Memory B cell (primary cell): ENCODE results near the gene SLC7A10.

Experiments used
- ATAC-seq: fragments of 150-1000 bp; cut with Tn5 transposase; 2 replicates; pipeline ENCODE4 v1.10.0; 2021; ENCODE audit warnings: low read depth, mild to moderate bottlenecking, moderate library complexity
- DNase-seq, 2 donors: peaks; one replicate each; pipeline ENCODE4 v3.0.0; 2022; ENCODE audit warnings: low spot score in 2 of 2
- H3K27ac Mint-ChIP-seq: one replicate; pipeline ENCODE4 v1.8.0; 2022; ENCODE audit warnings: mild to moderate bottlenecking, moderate library complexity, mixed read lengths
- H3K27me3 Mint-ChIP-seq: one replicate; pipeline ENCODE4 v1.8.0; 2022; ENCODE audit warnings: mixed read lengths
- H3K36me3 Mint-ChIP-seq: one replicate; pipeline ENCODE4 v1.8.0; 2022; ENCODE audit warnings: mild to moderate bottlenecking, mixed read lengths
- H3K4me1 Mint-ChIP-seq: one replicate; pipeline ENCODE4 v1.8.0; 2022; ENCODE audit warnings: mixed read lengths
- H3K4me3 Mint-ChIP-seq: one replicate; pipeline ENCODE4 v1.8.0; 2022; ENCODE audit warnings: mild to moderate bottlenecking, moderate library complexity, mixed read lengths
- H3K9me3 Mint-ChIP-seq: one replicate; pipeline ENCODE4 v1.8.0; 2022; ENCODE audit warnings: mixed read lengths

SLC7A10 gene

GRCh38 chr19:33236696-33237390 is 11.2 kb upstream of the SLC7A10 start:
- Mint-ChIP-seq H3K27me3 (peaks cover 7% of the 10 kb centered on the region), H3K27ac (no peak overlapping the region), H3K9me3 (no peaks in the 10 kb centered on the region), H3K4me1 (peaks cover 3% of the 10 kb centered on the region), H3K4me3 (no peak overlapping the region), H3K36me3 (no peaks in the 10 kb centered on the region)
- DNase-seq, result no peak
- ATAC-seq, result no peak

- Mint-ChIP-seq H3K4me1 (peaks cover 3% of the 10 kb centered on the region), H3K27ac (no peak overlapping the region), H3K27me3 (peaks cover 7% of the 10 kb centered on the region), H3K4me3 (no peak overlapping the region), H3K9me3 (no peaks in the 10 kb centered on the region), H3K36me3 (no peaks in the 10 kb centered on the region)
- ATAC-seq (peak; percentile 44), DNase-seq (no peak)
Measured at GRCh38 chr19:33235996-33236350, 10.3 kb upstream of the SLC7A10 start.

- Mint-ChIP-seq H3K4me3 (peak overlapping the region; percentile 71), H3K4me1 (peaks cover 3% of the 10 kb centered on the region), H3K27me3 (peaks cover 12% of the 10 kb centered on the region), H3K9me3 (no peaks in the 10 kb centered on the region), H3K36me3 (peaks cover 2% of the 10 kb centered on the region), H3K27ac (no peak overlapping the region)
- peak; percentile 76 to 88 for DNase-seq
- peak; percentile 71 for ATAC-seq
Measured at GRCh38 chr19:33235269-33235995, 9.8 kb upstream of the SLC7A10 start.

GRCh38 chr19:33234736-33235135 is 9.1 kb upstream of the SLC7A10 start:
- H3K4me3 Mint-ChIP-seq, result no peak overlapping the region
- H3K27ac Mint-ChIP-seq, result no peak overlapping the region
- H3K36me3 Mint-ChIP-seq, result peaks cover 2% of the 10 kb centered on the region
- peaks cover 12% of the 10 kb centered on the region for H3K27me3 Mint-ChIP-seq
- ATAC-seq (no peak), DNase-seq (no peak)
- no peaks in the 10 kb centered on the region for H3K9me3 Mint-ChIP-seq
- H3K4me1 Mint-ChIP-seq, result peaks cover 3% of the 10 kb centered on the region

GRCh38 chr19:33234092-33234491 is 8.4 kb upstream of the SLC7A10 start:
- H3K4me3 Mint-ChIP-seq, result no peak overlapping the region
- H3K27ac Mint-ChIP-seq, result no peak overlapping the region
- H3K9me3 Mint-ChIP-seq, result no peaks in the 10 kb centered on the region
- no peak for DNase-seq
- peaks cover 10% of the 10 kb centered on the region for H3K27me3 Mint-ChIP-seq
- no peak for ATAC-seq
- H3K36me3 Mint-ChIP-seq, result peaks cover 2% of the 10 kb centered on the region
- peaks cover 3% of the 10 kb centered on the region for H3K4me1 Mint-ChIP-seq

- peaks cover 16% of the 10 kb centered on the region for H3K27me3 Mint-ChIP-seq
- H3K4me3 Mint-ChIP-seq, result no peak overlapping the region
- ATAC-seq, result no peak
- DNase-seq, result no peak
- H3K4me1 Mint-ChIP-seq, result peaks cover 3% of the 10 kb centered on the region
- no peak overlapping the region for H3K27ac Mint-ChIP-seq
- peaks cover 5% of the 10 kb centered on the region for H3K9me3 Mint-ChIP-seq
- peaks cover 4% of the 10 kb centered on the region for H3K36me3 Mint-ChIP-seq
Measured at GRCh38 chr19:33233056-33233873, 7.6 kb upstream of the SLC7A10 start.

GRCh38 chr19:33232656-33233055 is 7.0 kb upstream of the SLC7A10 start:
- DNase-seq, result no peak
- H3K27me3 Mint-ChIP-seq, result peaks cover 17% of the 10 kb centered on the region
- H3K27ac Mint-ChIP-seq, result no peak overlapping the region
- H3K4me1 Mint-ChIP-seq, result peaks cover 3% of the 10 kb centered on the region
- ATAC-seq, result no peak
- H3K9me3 Mint-ChIP-seq, result peaks cover 9% of the 10 kb centered on the region
- H3K4me3 Mint-ChIP-seq, result no peak overlapping the region
- peaks cover 6% of the 10 kb centered on the region for H3K36me3 Mint-ChIP-seq

- no peak overlapping the region for H3K27ac Mint-ChIP-seq
Measured at GRCh38 chr19:33231511-33231910, 5.9 kb upstream of the SLC7A10 start.

GRCh38 chr19:33229962-33230361 is 4.3 kb upstream of the SLC7A10 start:
- H3K4me1 Mint-ChIP-seq, result peaks cover 3% of the 10 kb centered on the region
- peaks cover 9% of the 10 kb centered on the region for H3K36me3 Mint-ChIP-seq
- peaks cover 13% of the 10 kb centered on the region for H3K9me3 Mint-ChIP-seq
- peaks cover 25% of the 10 kb centered on the region for H3K27me3 Mint-ChIP-seq
- no peak overlapping the region for H3K4me3 Mint-ChIP-seq
- DNase-seq (no peak), ATAC-seq (no peak)
- H3K27ac Mint-ChIP-seq, result no peak overlapping the region

More at GRCh38 chr19:33231511-33231910, 5.9 kb upstream of the SLC7A10 start:
- Mint-ChIP-seq H3K27me3 (peaks cover 22% of the 10 kb centered on the region), H3K4me3 (no peak overlapping the region), H3K9me3 (peaks cover 13% of the 10 kb centered on the region), H3K36me3 (peaks cover 7% of the 10 kb centered on the region), H3K4me1 (peaks cover 3% of the 10 kb centered on the region)
- DNase-seq (no peak), ATAC-seq (no peak)

- no peak overlapping the region for H3K27ac Mint-ChIP-seq
Measured at GRCh38 chr19:33227870-33228599, 2.4 kb upstream of the SLC7A10 start.

GRCh38 chr19:33227242-33227650 is 1.6 kb upstream of the SLC7A10 start:
- H3K4me3 Mint-ChIP-seq, result peak overlapping the region; percentile 51
- ATAC-seq, result no peak
- peaks cover 39% of the 10 kb centered on the region for H3K27me3 Mint-ChIP-seq

More at GRCh38 chr19:33227870-33228599, 2.4 kb upstream of the SLC7A10 start:
- no peak for DNase-seq
- Mint-ChIP-seq H3K36me3 (peaks cover 9% of the 10 kb centered on the region), H3K27me3 (peaks cover 34% of the 10 kb centered on the region), H3K9me3 (peaks cover 13% of the 10 kb centered on the region), H3K4me3 (no peak overlapping the region), H3K4me1 (peaks cover 3% of the 10 kb centered on the region)
- no peak for ATAC-seq

GRCh38 chr19:33226550-33227241 is 1.0 kb upstream of the SLC7A10 start:
- Mint-ChIP-seq H3K36me3 (peaks cover 9% of the 10 kb centered on the region), H3K27me3 (peaks cover 39% of the 10 kb centered on the region), H3K4me3 (peak overlapping the region; percentile 51), H3K27ac (no peak overlapping the region), H3K4me1 (peaks cover 3% of the 10 kb centered on the region), H3K9me3 (peaks cover 13% of the 10 kb centered on the region)
- DNase-seq (no peak), ATAC-seq (no peak)

More at GRCh38 chr19:33227242-33227650, 1.6 kb upstream of the SLC7A10 start:
- peaks cover 3% of the 10 kb centered on the region for H3K4me1 Mint-ChIP-seq
- H3K27ac Mint-ChIP-seq, result no peak overlapping the region
- no peak for DNase-seq
- H3K36me3 Mint-ChIP-seq, result peaks cover 9% of the 10 kb centered on the region
- peaks cover 13% of the 10 kb centered on the region for H3K9me3 Mint-ChIP-seq
